ENCODE results near the gene SLC25A3.
"Not testable (repeated sequence)": the region's sequence is repeated elsewhere in the genome, so short reads cannot be mapped to it uniquely, and the experiment has no call there.

The SLC25A3 gene

DNA sequence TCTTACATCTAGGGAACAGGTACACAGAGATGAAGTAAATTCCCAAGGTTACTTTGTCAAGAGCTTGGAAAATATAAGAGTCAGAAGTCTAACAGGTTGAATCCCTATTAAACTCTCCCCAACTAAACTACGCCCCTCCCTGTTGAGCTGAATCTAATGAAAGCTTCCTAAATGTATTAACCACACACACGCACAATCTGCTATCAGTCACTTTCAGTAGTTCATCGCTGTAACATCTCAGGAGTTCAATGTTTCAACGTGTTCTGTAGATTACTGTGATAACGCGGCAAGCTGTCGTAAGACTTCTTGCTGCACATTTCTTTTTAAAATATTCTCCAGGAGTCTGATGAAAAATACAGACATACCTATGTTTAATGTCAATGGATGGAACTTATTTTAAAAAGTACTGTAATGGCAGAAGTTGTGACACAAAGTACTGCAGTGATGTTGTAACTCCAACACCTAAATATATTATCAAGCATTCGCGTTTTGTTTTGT is 612 bp upstream of the SLC25A3 start:
- FAIRE-seq, result no peak
- no peak for DNase-seq (ENCODE audit: extremely low spot score, insufficient read length, low read depth)

DNA sequence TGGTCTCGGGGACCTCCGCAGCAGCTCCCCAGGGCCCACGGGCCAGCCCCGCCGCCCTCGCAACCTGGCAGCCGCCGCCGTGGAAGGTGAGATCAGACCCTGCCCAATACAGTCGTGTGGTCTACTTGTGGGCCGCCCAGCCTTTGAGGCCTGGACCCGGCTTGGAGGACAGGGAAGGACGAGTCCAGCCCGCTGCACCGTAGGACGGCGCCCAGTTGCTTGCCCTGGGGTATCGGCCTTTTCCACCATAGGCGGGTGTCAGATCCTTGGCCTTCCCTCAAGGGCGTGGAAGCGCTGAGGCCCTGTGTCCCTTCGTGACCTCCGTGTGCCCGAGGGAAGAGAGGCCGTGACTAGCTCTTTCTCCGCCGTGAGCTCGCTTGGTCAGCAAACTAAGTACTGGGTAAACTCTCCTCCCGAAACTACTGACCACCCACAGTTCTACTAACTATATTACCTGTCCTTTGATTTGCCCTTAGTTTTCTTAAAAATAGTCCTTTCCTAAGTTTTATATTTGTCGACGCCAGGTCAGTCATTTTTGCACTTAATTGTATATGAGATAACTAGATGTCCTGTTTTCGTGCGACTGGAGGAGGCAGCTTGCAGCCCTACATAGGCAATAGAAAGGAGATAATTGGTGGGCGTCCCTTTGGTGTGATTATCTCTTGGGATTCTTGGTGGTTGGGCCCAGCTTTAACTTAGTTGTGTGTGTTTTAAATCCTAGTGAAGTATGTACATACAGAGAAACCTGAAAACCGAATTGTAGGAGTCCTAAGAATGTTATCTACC is 757 bp downstream of the SLC25A3 start:
- FAIRE-seq, result no peak
- no peak for DNase-seq (ENCODE audit: extremely low spot score, insufficient read length, low read depth)

DNA sequence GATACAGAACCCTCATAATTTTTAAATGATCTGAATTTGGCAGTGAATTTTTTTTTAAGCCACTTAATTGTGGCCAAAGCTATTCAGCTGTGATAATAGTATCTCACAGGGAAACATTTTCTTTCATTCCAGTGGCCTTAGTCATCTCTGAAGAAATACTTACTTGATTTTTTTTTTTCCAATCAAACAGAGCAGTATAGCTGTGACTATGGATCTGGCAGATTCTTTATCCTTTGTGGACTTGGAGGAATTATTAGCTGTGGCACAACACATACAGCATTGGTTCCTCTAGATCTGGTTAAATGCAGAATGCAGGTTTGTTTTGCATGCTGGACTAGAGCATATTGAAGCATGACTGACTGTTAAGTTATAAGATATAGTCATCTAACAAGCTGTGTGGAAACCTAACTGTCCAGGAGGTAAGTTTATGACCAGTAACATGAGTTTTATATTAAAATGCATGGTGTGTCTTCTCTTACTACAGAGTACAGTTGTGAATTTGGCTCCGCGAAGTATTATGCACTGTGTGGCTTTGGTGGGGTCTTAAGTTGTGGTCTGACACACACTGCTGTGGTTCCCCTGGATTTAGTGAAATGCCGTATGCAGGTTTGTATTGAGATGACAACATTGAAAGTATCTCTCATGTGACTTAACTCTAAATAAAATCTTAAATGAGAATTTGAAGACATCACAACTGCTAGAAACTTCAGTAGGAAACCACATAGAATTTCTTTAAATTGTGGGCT is 1.9 kb downstream of the SLC25A3 start:
- DNase-seq (ENCODE audit: extremely low spot score, insufficient read length, low read depth) (no peak), FAIRE-seq (no peak)

DNA sequence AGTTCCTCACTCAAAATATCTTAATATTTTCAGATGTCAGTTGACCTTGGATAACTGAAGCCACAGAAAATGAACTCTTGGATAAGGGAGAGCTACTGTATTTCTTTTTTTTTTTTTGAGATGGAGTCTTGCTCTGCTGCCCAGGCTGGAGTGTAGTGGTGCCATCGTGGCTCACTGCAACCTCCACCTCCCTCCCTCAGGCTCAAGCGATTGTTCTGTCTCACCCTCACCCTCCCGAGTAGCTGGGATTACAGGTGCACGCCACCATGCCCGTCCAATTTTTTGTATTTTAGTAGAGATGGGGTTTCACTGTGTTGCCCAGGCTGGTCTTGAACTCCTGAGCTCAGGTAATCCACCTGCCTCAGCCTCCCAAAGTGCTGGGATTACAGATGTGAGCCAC is 3.8 kb downstream of the SLC25A3 start:
- DNase-seq (ENCODE audit: extremely low spot score, insufficient read length, low read depth); FAIRE-seq: not testable (repeated sequence)

DNA sequence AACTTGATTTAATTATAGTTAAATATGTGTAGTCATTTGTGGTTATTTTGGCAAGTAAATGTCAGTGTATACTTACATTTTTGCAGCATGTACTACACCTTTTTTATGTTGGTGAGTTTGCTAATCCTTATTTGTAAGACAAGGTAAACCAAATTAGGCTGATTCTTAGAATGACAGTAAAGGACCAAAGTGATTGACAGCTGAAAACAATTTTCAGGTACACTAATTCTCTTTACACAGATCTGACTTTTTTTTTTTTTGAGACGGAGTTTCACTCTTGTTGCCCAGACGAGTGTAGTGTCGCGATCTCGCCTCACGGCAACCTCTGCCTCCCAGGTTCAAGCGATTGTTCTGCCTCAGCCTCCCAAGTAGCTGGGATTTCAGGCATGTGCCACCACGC is 8.4 kb downstream of the SLC25A3 start:
- DNase-seq (ENCODE audit: extremely low spot score, insufficient read length, low read depth) (no peak), FAIRE-seq (no peak)

DNA sequence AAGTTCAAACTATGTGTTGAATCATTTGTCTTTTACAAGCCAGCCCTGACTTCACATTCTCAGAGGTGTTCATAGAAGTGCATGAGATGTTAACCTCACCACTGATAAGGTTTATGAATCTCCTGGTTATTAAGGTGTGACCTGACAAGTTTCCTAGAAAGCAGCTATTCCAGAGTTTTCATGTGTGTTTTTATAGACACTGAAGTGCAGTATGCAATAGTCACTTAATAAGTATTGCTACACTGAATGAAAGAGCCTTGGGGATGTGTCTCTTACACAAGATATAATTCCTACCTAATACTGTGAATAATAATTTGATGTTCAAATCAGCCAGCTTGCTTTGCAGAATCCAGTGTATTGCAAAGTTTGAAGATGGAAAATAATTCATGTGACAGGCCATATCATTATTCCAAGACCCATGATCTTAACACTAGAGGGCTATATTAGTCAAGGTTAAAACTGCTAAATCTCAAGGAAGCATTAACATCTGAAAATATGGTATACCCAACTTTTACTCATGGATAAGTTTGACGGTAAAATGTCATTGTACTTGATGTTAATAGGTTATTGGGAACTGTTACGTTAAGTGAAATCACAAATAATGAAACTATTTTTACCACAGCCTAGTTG is 13.0 kb downstream of the SLC25A3 start:
- FAIRE-seq, result no peak
- DNase-seq (ENCODE audit: extremely low spot score, insufficient read length, low read depth), result no peak

DNA sequence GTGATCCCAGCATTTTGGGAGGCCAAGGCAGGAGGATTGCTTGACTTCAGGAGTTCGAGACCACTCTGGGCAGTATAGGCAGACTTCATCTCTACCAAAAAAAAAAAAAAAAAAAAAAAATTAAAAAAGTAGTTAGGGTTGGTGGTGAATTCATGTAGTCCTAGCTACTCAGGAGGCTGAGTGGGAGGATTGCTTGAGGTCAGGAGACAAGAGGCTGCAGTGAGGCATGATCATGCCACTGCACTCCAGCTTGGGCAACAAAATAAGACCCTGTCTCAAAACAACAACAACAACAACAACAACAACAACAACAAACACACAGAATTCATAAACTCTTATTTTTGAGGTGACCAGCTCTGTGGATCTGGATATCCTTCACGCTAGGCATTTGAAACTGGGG is 17.1 kb downstream of the SLC25A3 start:
- DNase-seq (ENCODE audit: extremely low spot score, insufficient read length, low read depth) (no peak), FAIRE-seq (no peak)

DNA sequence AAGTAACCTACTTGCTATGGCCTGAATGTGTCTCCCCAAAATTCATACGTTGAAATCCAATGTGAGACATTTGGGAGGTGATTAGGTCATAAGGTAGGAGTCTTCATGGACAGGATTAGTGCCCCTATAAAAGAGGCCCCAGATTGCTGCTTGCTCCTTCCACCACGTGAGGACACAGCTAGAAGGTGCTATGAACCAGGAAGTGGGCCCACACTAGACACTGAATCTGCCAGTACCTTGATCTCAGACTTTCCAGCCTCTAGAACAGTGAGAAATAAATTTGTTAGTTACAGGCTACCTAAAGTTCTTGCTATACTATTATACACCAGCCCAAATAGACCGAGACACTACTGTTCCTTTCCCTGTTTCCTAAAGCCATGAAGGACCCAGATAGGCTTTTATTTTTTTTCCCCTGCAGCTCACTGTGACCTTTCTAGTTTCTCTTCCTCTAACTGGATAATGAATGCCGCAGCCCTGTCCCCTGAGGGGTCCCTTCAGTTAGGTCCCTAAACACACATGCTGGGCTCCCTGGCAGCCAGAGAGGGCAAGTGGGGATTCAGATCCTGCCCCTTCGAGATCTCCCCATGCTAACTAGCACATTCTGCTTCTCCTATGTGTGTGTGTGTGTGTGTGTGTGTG is 19.3 kb downstream of the SLC25A3 start:
- DNase-seq (ENCODE audit: extremely low spot score, insufficient read length, low read depth) (no peak), FAIRE-seq (peak; percentile 87)

DNA sequence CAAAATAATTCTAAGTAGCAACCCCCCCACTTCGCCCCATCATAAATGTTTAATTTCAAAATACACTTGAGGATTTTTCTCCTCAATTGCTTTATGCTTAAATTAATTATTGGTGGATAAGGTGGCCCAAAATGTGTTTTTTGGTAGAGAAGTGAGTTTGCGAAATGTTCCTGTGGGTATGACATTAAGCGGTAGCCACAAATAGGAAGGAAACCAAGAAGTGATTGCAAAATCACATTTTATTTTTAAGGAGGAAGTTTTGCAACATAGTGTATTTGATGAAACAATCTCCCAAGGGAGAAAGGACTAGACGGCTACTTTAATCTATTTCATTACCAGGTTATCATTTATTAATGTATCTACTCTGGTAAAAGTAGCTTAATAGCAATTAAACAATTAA is 25.5 kb downstream of the SLC25A3 start:
- DNase-seq (ENCODE audit: extremely low spot score, insufficient read length, low read depth) (no peak), FAIRE-seq (no peak)

DNA sequence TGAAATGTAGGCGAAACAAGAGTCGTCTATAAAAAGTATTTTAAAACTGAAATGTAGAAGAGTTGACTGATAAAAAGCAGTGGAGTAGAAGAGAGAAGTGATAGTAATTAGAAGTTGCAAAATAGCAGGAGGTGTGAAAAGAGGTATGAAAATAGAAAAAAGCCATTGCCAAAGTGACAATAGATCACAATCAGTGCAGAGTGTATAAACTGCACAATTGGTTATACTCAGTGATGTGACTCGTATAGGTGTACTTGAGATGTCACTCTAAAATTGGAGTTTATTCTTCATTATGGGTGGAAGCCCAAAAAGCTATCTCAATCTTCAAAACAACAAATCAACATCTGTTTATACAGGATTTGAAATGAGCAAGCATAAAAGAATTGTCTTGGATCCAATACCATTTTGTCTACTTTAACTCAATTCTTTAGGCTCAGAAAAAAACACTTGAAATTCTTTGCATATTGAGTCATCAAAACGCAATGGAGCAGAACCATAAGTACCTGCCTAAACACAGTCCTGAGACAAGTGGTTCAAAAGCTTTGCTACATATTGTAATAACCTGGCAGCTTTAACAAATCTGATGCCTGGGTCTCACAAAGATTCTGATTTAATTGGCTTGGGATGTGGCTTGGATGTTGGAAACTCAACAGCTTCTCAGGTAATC is 42.3 kb downstream of the SLC25A3 start:
- peak; percentile 71 for FAIRE-seq
- DNase-seq (ENCODE audit: extremely low spot score, insufficient read length, low read depth), result no peak

DNA sequence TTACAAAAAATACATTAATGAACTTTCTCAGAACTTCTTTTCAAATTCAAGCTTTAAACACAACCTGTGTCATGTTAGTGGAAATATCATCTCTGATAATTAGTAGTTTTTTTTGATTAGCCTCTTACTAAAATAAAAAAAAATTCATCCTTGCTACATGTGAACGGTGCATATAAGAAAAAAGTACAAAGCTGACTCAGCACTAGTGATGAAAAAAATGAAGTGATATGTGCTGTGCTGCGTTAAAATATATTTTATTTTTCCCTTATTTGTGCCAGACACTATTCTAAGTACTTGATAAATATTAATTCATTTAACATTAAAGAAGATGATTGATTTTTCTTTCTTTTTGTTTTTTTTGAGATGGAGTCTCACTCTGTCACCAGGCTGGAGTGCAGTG is 43.6 kb downstream of the SLC25A3 start:
- FAIRE-seq, result no peak
- no peak for DNase-seq (ENCODE audit: extremely low spot score, insufficient read length, low read depth)

DNA sequence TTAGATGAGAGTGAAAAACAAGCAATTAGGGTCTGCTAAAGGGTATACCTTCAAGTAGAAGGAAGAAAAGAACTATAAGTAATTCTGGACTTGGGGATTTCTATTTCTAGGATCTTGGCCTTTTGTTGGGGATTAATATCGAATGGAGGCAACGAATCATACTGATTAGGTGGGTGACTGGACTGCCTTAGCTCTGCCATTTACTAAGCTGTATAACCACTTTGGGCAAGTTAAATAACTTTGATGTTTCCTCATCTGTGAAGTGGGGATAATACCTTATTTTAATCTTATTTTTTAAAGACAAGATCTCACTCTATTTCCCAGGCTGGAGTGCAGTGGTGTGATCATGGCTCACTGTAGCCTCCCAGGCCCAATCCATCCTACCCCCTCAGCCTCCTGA is 44.5 kb downstream of the SLC25A3 start:
- DNase-seq (ENCODE audit: extremely low spot score, insufficient read length, low read depth) (no peak), FAIRE-seq (no peak)

DNA sequence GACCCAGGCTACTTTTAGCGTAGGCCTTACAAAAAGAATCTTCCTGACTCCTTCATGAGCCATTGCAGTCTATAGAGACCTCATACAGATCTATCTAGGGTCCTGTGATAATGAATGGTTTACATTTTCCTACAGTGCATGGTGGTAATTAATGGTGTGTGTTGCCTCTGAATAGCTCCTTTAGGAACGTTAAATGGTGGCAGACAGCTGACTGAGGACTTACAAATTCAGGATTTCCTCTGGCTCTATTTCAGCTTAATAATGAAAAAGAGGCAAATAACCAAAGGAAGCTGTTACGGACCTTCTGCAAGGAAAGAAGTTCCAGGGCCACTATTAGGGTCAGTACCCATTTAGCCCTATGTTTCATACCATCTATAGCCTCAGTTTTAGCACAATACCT is 46.0 kb downstream of the SLC25A3 start:
- FAIRE-seq, result no peak
- no peak for DNase-seq (ENCODE audit: extremely low spot score, insufficient read length, low read depth)

DNA sequence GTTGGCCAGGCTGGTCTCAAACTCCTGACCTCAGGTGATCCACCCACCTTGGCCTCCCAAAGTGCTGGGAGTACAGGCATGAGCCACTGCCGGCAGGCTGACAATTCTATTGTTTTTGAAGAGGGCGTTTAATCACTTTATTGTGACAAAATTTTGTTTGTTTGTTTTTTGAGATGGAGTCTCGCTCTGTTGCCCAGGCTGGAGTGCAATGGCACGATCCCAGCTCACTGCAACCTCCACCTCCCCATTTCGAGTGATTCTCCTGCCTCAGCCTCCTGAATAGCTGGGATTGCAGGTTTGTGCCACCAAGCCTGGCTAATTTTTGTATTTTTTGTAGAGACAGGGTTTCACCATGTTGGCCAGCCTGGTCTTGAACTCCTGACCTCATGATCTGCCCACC is 49.3 kb downstream of the SLC25A3 start:
- FAIRE-seq, result not testable (repeated sequence)

DNA sequence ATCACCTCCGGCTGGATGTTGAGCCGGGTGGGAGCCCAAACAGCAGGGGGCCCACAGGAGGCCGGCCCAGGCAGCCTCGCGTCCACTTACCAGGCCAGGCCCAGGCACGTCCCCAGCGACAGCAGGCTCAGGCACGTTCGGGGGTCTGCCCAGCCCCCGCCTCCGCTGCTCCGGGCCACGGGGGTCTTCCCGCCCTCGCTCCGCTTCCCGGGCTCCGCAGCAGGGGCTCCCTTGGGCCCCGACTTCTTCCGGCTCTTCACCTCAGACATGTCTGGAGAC is 50.9 kb downstream of the SLC25A3 start:
- DNase-seq (ENCODE audit: extremely low spot score, insufficient read length, low read depth), result no peak
- no peak for FAIRE-seq

More for the DNA sequence above, 49.3 kb downstream of the SLC25A3 start:
- DNase-seq (ENCODE audit: extremely low spot score, insufficient read length, low read depth), result not testable (repeated sequence)

DNA sequence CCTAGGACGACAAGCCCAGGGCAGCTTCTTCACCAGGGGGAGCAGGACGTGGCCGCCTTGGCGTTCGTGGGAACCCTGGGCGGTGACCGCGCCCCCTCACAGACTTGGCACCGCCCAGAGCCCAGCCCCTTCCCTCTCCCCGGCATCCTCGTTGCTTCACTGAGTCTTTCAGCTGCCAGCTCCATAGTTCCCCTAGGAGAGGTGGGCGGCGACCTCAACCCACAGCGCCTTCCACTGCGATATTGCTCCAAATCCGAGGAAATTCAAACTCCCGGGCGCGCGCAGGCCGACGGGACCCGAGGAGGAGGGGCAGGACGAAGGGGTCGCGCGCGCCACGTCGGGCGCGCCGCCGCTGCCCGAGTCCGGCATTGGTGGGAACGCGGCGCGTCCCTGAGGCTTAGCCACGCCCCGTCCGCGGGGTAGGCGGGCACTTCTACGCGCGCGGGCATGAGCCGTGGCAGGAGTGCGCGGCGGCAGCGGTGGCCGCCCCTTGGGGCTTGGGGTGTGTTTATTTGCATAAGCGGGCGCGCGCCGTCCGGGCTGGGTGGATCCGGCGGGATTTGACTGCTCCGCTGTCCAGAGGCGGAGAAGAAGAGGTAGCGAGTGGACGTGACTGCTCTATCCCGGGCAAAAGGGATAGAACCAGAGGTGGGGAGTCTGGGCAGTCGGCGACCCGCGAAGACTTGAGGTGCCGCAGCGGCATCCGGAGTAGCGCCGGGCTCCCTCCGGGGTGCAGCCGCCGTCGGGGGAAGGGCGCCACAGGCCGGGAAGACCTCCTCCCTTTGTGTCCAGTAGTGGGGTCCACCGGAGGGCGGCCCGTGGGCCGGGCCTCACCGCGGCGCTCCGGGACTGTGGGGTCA is 51.5 kb downstream of the SLC25A3 start, which contains the start of the genes APAF1 and IKBIP:
TSS of gene APAF1 (plus strand) at position 579 of the 860 bp plus-strand sequence. CDS start 3,070 bp downstream, outside the sequence.
TSS of gene IKBIP (minus strand) at position 77 of the 860 bp plus-strand sequence. CDS start 87 bp downstream, outside the sequence.
- FAIRE-seq (peak; percentile 96), DNase-seq (ENCODE audit: extremely low spot score, insufficient read length, low read depth) (peak; percentile 92)

DNA sequence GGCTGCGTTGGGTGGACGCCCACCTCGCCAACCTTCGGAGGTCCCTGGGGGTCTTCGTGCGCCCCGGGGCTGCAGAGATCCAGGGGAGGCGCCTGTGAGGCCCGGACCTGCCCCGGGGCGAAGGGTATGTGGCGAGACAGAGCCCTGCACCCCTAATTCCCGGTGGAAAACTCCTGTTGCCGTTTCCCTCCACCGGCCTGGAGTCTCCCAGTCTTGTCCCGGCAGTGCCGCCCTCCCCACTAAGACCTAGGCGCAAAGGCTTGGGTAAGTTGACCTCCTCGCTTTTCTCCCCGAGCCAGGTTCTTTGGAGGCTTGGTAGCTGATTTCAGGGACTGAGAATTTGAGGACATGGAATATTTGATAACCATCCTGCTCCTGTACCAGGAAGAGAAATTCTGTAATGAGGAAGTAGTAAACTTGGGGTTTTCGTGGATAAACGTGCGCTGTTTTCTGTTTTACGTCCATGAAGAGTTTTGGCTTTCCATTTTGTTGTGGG is 52.1 kb downstream of the SLC25A3 start:
- DNase-seq (ENCODE audit: extremely low spot score, insufficient read length, low read depth), result no peak
- FAIRE-seq, result peak; percentile 42

DNA sequence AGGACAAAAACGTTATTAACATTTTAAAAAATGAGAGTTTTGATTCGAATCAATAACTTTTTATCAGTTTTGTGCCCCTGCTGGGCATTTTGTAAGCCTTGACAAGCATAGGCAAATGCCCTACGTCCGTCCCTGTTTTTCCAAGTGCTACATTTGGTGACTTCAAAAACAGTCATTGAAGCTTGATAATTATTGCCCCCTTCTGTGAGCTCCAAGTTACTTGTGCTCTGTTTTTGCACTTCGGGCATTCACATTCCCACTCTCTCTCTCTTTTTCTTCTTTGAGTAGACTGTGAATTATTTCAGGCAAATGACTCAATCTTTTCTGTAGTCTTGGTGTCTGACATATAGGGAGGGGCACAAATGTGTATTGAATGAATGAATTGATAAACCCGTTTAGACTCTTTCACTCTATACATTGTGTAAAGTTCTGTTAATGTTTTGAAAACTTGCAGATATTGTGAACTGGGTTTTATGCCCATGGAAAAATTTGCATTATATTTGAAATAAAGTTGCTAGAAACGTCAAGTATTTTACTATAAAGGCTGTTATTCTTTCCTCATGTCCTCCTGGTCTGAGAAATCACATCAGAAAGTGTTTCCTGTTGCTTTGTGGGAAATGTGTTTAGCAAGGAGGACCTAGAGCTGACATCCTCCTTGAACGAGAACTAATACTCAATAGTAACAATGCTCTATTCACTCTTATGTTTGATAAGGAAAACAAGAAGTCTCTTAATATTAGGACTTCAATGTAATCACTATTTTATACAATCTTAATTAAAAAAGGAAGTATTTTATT is 53.0 kb downstream of the SLC25A3 start:
- FAIRE-seq, result peak; percentile 58
- no peak for DNase-seq (ENCODE audit: extremely low spot score, insufficient read length, low read depth)

All from GM18507 (cell line).